HUES6 (cell line): Measurements from ENCODE around the gene SEC22A.
"Not testable (repeated sequence)": the region's sequence is repeated elsewhere in the genome, so short reads cannot be mapped to it uniquely, and the experiment has no call there.

Experiments used
- H3K27ac ChIP-seq: 2 replicates; pipeline ENCODE4 v1.7.0; 2013; ENCODE audit warnings: low read depth, mild to moderate bottlenecking, low read length, inconsistent platforms
- H3K27me3 ChIP-seq: 2 replicates; pipeline ENCODE4 v1.6.1; 2013; ENCODE audit warnings: low read length; ENCODE audit not compliant: control insufficient read depth, insufficient read depth
- H3K36me3 ChIP-seq: 2 replicates; pipeline ENCODE4 v1.6.1; 2013; ENCODE audit warnings: low read length; ENCODE audit not compliant: control insufficient read depth, insufficient read depth
- H3K4me1 ChIP-seq: 2 replicates; pipeline ENCODE4 v1.6.1; 2013; ENCODE audit warnings: low read length; ENCODE audit not compliant: control insufficient read depth, insufficient read depth
- H3K4me3 ChIP-seq: 2 replicates; pipeline ENCODE4 v1.5.1; 2013; ENCODE audit warnings: low read depth, low read length
- H3K9ac ChIP-seq: one replicate; pipeline ENCODE4 v1.6.1; 2013; ENCODE audit warnings: mild to moderate bottlenecking, low read length
- H3K9me3 ChIP-seq: 2 replicates; pipeline ENCODE4 v1.6.1; 2013; ENCODE audit warnings: low read depth, low read length; ENCODE audit not compliant: control insufficient read depth, insufficient read depth

Gene SEC22A

GRCh38 chr3:123186695-123187094 lies 15.0 kb upstream of the SEC22A start:
- H3K27me3 ChIP-seq = no peaks in the 10 kb centered on the region
- no peak overlapping the region for H3K9ac ChIP-seq
- H3K4me3 ChIP-seq = no peak overlapping the region
- H3K27ac ChIP-seq = no peak overlapping the region
- H3K4me1 ChIP-seq = no peaks in the 10 kb centered on the region
- H3K9me3 ChIP-seq = no peaks in the 10 kb centered on the region
- H3K36me3 ChIP-seq = no peaks in the 10 kb centered on the region

GRCh38 chr3:123188058-123188457 lies 13.7 kb upstream of the SEC22A start:
- Histone ChIP-seq H3K9ac (no peak overlapping the region), H3K36me3 (no peaks in the 10 kb centered on the region), H3K9me3 (no peaks in the 10 kb centered on the region), H3K27me3 (no peaks in the 10 kb centered on the region), H3K27ac (no peak overlapping the region), H3K4me1 (no peaks in the 10 kb centered on the region), H3K4me3 (no peak overlapping the region)

- H3K9ac ChIP-seq = no peak overlapping the region
- no peak overlapping the region for H3K4me3 ChIP-seq
- no peak overlapping the region for H3K27ac ChIP-seq
- no peaks in the 10 kb centered on the region for H3K36me3 ChIP-seq
- no peaks in the 10 kb centered on the region for H3K27me3 ChIP-seq
- no peaks in the 10 kb centered on the region for H3K9me3 ChIP-seq
- H3K4me1 ChIP-seq = peaks cover 17% of the 10 kb centered on the region; the same call in 1 of the 2 replicates
These were observed 8.2 kb upstream of the SEC22A start for GRCh38 chr3:123193448-123194101.

- no peak overlapping the region for H3K27ac ChIP-seq
- no peaks in the 10 kb centered on the region for H3K27me3 ChIP-seq
- H3K4me3 ChIP-seq = no peak overlapping the region
- H3K4me1 ChIP-seq = peaks cover 17% of the 10 kb centered on the region; the same call in 1 of the 2 replicates
- no peaks in the 10 kb centered on the region for H3K9me3 ChIP-seq
- H3K9ac ChIP-seq = no peak overlapping the region
- H3K36me3 ChIP-seq = no peaks in the 10 kb centered on the region
These were observed 7.2 kb upstream of the SEC22A start for GRCh38 chr3:123194552-123194951.

GRCh38 chr3:123198372-123198771 lies 3.4 kb upstream of the SEC22A start:
- Histone ChIP-seq H3K27me3 (no peaks in the 10 kb centered on the region), H3K9me3 (no peaks in the 10 kb centered on the region), H3K4me1 (peaks cover 28% of the 10 kb centered on the region), H3K36me3 (no peaks in the 10 kb centered on the region), H3K9ac (no peak overlapping the region), H3K27ac (no peak overlapping the region), H3K4me3 (no peak overlapping the region)

- Histone ChIP-seq H3K4me3 (peak overlapping the region; percentile 98), H3K27ac (no peak overlapping the region), H3K27me3 (no peaks in the 10 kb centered on the region), H3K4me1 (peaks cover 11% of the 10 kb centered on the region; the same call in 1 of the 2 replicates), H3K9ac (peak overlapping the region; percentile 61), H3K9me3 (no peaks in the 10 kb centered on the region), H3K36me3 (no peaks in the 10 kb centered on the region)
These were observed 553 bp upstream of the SEC22A start for GRCh38 chr3:123201223-123201556.

GRCh38 chr3:123202451-123202850 lies 708 bp downstream of the SEC22A start:
- H3K4me3 ChIP-seq = peak overlapping the region; percentile 98
- H3K9me3 ChIP-seq = no peaks in the 10 kb centered on the region
- peak overlapping the region; percentile 67; the same call in 1 of the 2 replicates for H3K27ac ChIP-seq
- peaks cover 11% of the 10 kb centered on the region; the same call in 1 of the 2 replicates for H3K4me1 ChIP-seq
- H3K36me3 ChIP-seq = no peaks in the 10 kb centered on the region
- peak overlapping the region; percentile 87 for H3K9ac ChIP-seq
- no peaks in the 10 kb centered on the region for H3K27me3 ChIP-seq

- Histone ChIP-seq H3K36me3 (no peaks in the 10 kb centered on the region), H3K27me3 (no peaks in the 10 kb centered on the region), H3K9me3 (no peaks in the 10 kb centered on the region), H3K9ac (no peak overlapping the region), H3K4me3 (no peak overlapping the region), H3K27ac (no peak overlapping the region), H3K4me1 (peaks cover 4% of the 10 kb centered on the region; the same call in 1 of the 2 replicates)
These were observed 17.2 kb downstream of the SEC22A start for GRCh38 chr3:123218990-123219389.

GRCh38 chr3:123221369-123221768 lies 19.6 kb downstream of the SEC22A start:
- not testable (repeated sequence) for H3K36me3 ChIP-seq, H3K4me1 ChIP-seq, H3K4me3 ChIP-seq

GRCh38 chr3:123225016-123225415 lies 23.3 kb downstream of the SEC22A start:
- Histone ChIP-seq H3K27ac (no peak overlapping the region), H3K4me1 (no peaks in the 10 kb centered on the region), H3K36me3 (peaks cover 15% of the 10 kb centered on the region), H3K9ac (no peak overlapping the region), H3K9me3 (peaks cover 9% of the 10 kb centered on the region), H3K4me3 (no peak overlapping the region), H3K27me3 (no peaks in the 10 kb centered on the region)

More at GRCh38 chr3:123221369-123221768, 19.6 kb downstream of the SEC22A start:
- H3K27ac ChIP-seq, H3K9me3 ChIP-seq, H3K9ac ChIP-seq, H3K27me3 ChIP-seq: not testable (repeated sequence)

- H3K27ac ChIP-seq = no peak overlapping the region
- peaks cover 15% of the 10 kb centered on the region for H3K36me3 ChIP-seq
- H3K4me3 ChIP-seq = no peak overlapping the region
- peaks cover 9% of the 10 kb centered on the region for H3K9me3 ChIP-seq
- no peaks in the 10 kb centered on the region for H3K27me3 ChIP-seq
- H3K4me1 ChIP-seq = no peaks in the 10 kb centered on the region; the same call in 1 of the 2 replicates
- H3K9ac ChIP-seq = no peak overlapping the region
These were observed 24.8 kb downstream of the SEC22A start for GRCh38 chr3:123226549-123226948.
